GM18519 (cell line): ENCODE measurements around the gene LRSAM1.

ENCODE experiments used
- ATAC-seq: cut with Tn5 transposase; IDR thresholded peaks from one replicate; pipeline ENCODE4 v1.9.1; 2021; ENCODE audit warnings: mild to moderate bottlenecking, moderate library complexity; ENCODE audit not compliant: unreplicated experiment, low FRiP score

The LRSAM1 gene

DNA sequence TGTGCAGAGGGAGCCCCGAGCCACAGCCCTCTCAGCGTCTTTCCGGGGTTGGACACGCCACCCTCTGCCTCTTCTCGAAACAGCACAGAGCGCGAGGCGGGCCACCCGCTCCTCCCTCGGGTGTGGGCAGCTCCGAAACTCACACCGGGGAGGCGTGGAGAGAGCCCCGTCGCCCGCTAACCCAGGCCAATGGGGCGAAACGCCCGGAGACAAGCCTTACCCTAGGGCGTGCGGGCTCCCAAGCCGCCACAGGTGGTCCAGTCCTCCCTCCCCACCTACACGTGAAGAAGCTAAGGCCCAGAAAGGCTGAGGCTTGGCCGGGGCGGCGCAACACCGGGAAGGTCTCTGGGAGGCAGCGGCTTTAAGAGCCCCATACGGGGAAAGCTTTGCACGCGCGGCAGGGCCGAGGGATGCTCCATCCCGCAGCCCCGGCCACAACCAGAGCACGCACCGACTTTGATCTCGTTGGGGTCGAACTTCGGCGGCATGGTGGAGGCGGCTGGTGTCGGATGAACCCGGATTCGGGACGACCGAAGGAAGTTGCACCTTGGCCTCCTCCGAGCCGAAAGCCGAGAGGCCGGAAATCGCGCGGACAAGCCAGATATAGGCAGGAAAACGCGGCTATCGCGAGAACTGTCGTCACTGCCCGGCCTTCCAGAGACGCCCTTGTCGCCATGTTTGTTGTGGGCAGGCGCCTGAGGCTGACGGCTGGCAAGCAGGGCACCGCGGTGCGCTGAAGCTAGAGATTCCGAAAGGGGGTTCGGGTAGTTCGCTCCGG lies at the start of gene LRSAM1, which contains the start of gene RPL12:
LRSAM1 (plus strand) TSS at position 681 of the 778 bp plus-strand sequence. CDS start 3,018 bp downstream, outside the sequence.
RPL12 (minus strand) TSS at position 577 of the 778 bp plus-strand sequence; CDS start at position 488, 89 bp downstream.
- ATAC-seq = peak; percentile 69

DNA sequence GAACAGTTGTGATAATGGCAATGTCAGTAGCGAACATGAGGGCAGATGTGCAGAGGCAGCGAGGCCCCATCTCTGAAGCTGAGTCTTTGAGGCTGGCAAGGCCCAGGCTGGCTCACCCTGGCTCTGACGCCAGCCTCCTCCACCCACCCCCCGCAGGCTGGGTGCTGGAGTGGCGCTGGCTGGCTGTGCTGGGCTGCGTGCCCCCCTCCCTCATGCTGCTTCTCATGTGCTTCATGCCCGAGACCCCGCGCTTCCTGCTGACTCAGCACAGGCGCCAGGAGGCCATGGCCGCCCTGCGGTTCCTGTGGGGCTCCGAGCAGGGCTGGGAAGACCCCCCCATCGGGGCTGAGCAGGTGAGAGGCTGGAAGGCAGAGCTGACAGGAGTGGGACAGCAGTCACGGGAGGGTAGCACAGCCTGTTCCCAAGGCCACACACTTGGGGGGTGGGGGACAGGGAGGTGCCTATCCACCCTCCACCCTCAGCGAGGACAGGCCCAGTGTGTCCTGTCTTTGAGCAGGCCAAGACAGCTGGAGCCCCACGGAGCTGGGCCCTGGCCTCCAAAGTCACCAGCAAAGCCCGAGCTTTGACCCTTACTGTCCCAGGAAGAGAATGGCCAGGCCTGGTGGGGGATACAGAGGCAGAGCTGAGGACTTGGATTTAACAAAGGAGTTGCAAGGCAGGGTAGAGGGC lies 48.8 kb upstream of the LRSAM1 start:
- ATAC-seq = no peak

DNA sequence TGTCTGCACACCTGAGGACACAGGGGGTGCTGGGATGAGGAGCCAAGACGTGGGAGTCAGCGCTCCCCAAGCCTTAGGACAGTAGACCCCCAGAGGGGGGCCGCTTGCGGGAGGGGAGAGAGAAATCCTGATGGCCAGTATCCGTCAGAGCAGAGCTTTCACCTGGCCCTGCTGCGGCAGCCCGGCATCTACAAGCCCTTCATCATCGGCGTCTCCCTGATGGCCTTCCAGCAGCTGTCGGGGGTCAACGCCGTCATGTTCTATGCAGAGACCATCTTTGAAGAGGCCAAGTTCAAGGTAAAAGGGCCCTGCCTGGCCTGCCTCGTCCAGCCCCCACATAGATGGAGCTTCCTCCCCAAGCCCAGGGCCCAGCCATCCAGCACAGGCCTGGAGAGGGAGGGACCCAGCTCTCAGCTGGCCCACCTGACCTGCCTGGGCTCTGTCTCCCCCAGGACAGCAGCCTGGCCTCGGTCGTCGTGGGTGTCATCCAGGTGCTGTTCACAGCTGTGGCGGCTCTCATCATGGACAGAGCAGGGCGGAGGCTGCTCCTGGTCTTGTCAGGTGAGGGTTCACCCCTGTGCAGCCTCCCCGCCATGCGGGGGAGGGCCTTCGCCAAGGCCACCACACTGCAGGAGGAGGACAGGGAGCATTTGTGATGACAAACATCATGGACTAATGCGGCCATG lies 47.7 kb upstream of the LRSAM1 start:
- ATAC-seq = no peak

DNA sequence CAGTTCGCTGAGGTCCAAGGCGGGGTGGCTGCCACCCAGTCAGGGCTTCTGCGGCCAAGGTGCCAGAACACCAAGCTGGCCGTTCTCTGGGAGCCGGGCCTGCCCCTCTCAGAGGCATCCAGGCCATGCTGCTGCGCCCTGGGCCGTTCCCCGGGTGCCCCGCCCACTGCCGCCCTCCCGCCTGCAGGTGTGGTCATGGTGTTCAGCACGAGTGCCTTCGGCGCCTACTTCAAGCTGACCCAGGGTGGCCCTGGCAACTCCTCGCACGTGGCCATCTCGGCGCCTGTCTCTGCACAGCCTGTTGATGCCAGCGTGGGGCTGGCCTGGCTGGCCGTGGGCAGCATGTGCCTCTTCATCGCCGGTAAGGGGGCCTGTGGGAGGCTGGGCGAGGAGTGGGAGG lies 46.7 kb upstream of the LRSAM1 start:
- ATAC-seq = no peak

DNA sequence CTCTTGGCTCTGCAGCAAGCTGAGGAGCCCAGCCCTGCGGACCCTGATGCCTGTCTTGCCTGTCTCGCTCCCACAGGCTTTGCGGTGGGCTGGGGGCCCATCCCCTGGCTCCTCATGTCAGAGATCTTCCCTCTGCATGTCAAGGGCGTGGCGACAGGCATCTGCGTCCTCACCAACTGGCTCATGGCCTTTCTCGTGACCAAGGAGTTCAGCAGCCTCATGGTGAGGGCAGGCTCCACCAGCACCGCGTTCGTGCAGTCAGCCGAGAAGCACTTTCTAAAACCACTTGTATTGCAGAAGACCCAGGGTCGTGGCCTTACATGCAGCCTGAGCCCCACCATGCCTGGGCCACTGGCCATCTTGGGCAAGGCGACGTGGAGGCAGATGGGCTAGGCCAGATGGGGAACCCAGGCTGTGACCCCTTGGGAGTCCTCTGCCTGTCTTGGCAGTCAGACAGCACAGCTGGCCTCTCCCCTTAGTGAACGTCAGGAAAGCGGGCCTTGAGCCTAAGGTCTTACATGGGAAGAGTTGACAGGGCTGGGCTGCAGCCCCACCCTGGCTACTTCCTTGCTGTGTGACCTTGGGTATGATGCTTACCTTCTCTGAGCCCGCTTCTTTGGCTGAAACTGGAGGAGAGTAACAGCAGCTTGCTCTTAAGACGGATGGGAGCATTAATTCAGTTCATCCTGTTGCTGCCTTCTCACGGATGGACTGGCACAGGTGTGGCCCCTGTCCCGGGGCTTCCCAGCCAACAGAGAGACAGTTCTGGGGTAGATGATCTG lies 45.8 kb upstream of the LRSAM1 start:
- no peak for ATAC-seq

DNA sequence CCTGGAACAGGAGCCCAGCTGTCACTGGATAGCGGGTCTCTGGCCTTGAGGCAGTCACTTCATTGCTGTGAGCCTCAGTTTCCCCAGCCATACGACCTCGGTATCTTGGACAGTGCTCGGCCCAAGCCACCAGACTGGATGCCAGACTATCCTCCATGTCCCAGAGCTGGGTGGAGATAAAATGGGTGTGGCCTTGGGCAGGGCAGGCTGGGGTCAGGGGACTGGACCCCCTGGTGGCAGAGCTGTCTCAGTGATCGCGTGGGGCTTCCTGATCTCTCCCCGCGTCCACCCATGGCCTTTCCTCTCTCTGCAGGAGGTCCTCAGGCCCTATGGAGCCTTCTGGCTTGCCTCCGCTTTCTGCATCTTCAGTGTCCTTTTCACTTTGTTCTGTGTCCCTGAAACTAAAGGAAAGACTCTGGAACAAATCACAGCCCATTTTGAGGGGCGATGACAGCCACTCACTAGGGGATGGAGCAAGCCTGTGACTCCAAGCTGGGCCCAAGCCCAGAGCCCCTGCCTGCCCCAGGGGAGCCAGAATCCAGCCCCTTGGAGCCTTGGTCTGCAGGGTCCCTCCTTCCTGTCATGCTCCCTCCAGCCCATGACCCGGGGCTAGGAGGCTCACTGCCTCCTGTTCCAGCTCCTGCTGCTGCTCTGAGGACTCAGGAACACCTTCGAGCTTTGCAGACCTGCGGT lies 44.4 kb upstream of the LRSAM1 start:
- ATAC-seq = no peak

DNA sequence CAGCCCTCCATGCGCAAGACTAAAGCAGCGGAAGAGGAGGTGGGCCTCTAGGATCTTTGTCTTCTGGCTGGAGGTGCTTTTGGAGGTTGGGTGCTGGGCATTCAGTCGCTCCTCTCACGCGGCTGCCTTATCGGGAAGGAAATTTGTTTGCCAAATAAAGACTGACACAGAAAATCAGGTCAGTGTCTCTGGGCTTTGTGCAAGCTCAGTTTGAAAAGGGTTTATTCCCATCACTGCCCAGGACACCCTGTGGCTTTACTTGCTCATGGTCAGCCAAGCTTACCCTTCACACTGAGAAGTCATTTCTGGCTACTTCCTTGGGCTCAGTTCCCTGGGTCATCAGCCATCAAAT lies 43.8 kb upstream of the LRSAM1 start:
- no peak for ATAC-seq

DNA sequence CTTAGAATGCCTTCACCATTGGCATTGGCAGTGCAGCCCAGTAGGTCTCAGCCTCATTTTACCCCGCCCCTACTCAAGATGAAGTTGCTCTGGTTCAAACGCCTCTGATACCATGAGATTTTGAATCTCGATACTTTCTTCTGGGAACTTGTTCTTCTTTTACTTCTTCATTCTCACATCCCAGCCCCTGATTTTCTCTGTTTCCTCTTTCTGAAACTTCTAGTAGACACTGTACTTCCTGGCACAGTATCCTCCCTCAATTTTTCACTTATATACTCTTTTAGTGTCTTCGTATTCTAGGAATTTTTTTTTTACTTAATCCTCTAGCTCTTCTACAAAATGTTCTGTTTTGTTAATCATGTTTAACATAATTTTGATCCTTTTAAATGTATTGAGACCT lies 40.2 kb upstream of the LRSAM1 start:
- ATAC-seq = no peak

DNA sequence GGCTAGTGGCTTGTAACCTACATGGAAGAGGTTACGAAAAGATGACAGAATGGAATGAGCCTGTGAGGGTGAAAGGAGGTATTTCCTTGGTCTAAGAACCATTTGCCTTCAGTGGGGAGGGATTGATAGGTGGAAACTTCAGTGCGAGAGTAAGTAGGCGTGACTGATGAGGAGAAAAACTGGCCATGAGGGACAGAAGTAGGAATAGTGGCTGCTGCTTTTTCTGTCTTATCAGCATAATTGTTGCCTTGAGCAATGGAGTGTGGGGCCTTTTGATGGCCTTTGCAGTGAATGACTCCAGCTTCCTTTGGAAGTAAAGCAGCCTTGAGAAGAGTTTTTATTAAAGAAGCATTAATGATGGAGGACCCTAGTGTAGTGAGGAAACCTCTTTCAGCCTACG lies 36.2 kb upstream of the LRSAM1 start:
- no peak for ATAC-seq

DNA sequence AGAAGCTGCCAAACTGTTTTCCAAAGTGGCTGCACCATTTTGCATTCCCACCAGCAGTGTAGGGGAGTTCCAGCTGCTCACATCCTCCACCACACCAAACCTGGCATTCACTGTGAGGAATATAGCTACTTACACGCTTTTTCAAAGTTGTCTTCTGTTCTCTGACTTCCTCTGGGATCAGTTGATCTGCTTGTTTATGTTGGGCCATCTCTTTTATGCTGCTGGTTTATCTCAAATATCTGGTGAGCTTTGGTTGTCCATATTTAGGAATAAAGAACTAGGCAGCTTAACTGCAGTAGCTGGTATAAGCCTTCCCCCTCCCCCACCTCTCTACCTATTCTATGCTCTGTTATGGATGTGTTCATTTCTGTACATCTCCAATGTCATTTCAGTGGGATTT lies 35.7 kb upstream of the LRSAM1 start:
- no peak for ATAC-seq

DNA sequence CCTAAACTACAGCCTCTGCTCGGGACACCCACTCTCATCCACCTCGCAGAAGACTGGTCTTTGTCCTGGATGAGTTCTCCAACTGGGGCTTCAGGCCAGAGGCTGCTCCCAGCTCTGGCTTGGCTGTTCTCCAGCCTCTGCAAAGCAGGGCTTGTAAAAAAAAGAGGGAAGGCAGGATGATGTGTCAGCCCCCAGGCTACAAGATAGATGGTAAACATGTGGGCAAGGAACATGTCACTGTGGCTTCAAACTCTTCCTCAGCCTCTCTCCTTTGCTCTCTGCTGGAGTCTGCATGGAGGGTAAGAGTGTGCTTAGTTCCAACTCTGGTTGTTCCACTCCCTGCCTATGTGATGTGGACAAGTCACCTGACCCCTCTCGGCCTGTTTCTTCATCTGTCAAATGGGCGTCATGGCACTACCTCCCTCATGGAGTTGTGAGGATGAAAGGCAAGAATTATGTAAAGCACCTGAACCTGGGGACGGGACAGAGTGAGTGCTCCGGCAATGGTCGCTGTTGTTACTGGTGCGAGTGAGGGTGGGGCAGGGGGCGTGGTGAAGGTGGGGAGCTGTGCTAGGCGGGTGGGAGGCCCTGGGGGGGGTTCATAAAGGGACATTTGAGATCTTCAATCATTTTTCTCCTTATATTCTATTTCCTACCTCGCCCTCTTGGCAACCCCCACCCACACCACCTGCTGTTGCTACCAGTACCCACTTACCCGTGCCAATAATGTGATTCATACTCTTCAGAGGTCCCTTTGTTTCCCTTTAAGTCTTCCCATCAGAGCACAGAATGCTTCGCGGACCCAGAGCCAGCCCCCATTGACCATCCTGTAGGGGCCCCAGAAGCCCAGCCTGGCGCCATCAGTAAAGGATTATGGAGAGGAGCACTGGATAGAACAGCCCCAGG lies 33.9 kb upstream of the LRSAM1 start:
- no peak for ATAC-seq

DNA sequence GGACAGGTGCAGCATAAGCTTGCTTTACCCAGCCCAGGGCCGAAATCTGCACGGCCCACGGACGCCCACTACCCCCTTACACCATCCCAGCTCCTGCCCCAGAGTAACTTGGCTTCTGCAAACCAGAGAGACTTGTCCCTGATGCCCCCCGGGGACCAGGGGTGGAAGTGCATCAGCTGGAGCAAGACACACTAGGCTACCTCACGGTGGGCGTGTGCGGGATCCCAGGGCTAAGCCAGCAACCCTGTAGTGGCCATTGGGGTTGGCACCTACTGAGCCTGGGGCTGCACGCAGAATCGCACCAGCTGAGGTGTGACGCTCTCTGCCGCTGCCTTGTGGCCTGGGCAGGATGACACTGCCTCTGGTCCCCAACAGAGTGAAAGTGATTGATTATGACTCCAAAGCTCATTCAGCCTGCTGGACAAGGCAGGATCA lies 33.3 kb upstream of the LRSAM1 start:
- ATAC-seq = no peak

DNA sequence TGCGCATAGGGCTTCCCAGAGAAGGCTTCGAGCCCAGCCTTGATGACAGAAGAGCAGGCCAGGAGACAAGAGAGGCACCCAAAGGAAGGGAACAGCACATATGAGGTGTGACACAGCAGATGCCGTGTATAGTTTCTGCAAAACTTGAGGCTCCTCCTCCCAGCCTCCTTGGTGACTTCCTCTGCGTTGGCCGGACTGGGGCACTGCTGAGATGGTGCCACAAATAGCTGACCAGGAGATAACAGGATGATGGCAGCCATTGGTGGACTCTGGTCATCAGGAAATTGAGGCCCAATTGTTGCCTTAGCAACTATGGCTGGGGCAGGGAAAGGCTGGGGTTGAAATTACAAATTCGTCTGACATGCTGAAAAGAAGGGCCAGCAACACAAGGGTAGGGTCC lies 32.0 kb upstream of the LRSAM1 start:
- no peak for ATAC-seq

DNA sequence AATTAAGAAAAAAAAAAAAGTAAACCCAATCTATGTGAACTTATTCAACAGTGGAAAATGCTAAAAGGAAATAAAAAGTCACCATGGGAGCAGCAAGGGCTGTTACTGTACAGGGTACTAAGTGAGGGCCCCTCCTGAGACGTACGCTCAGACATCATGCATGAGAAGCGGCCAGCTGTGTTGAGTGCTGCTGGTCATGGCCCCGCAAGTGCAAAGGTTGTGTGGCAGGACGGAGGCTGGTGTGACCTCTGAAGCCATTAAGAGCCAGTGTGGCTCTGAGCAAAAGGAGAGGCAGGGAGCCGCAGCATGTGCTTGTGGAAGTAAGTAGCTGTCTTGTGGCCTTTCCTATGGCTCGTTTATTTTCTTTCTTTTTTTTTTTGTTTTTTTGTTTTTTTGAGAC lies 30.3 kb upstream of the LRSAM1 start:
- no peak for ATAC-seq

DNA sequence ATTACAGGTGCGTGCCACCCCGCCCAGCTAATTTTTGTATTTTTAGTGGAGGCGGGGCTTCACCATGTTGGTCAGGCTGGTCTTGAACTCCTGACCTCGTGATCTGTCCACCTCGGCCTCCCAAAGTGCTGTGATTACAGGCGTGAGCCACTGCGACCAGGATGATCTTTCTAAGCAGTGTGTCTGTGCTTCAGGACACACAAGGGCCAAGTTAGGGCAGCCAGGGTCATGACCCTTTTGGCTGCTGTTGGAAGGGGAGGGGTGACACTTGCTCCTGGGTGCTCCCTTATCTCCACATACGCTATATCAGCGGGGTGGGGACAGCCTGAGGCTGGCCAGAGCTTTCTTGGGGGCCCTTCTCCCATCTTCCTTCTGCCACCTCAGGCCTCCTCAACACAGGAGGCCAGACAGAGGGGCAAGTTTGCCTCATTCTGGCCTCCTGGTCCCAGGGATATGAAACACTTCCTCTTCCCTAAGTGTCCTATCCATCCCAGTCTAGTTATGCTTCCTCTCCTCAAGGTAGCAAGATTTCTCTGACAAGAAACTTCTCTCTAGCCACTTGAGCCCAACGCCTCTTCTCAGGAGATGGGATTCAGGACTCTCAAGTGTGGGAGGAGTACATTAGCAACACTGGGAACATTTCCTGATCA lies 29.1 kb upstream of the LRSAM1 start:
- ATAC-seq = no peak

DNA sequence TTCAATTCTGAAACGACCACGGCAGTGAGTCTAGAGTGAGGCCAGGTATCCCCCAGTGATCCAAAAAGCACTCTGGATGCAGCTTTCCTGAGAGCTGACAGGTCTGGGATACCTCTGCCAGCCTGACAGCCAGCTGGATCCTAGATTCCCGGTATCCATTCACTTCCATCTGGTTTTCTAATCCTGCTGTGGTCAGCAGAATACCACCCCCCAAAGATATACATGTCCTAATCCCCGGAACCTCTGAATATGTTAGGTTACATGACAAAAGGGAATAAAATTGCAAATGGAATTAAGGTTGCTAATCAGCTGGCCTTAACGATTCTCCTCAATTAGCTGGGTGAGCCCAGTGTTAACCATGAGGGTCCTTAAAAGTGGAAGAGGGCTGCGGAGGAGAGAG lies 28.5 kb upstream of the LRSAM1 start:
- no peak for ATAC-seq

DNA sequence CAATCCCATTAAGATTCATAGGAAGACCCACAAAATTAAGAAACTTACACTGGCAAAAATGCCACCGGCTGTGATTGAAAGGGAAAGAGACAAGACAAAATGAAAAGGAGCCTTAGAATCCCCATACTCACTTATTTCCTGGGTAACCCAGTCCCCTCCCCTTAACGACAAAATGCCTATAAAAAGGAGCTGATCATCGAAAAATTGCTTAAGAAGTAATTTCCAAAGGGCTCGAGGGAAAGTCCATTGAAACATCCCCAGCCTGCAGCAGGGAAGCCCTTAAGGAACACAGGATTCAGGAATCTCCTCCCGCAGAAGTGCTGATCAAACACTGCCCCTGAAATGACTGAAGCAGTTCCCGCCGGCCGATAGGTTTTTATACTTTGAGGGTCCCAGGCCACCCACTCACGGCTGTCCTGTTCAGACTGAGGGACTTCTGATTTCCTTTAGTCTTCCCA lies 27.8 kb upstream of the LRSAM1 start:
- ATAC-seq = no peak

DNA sequence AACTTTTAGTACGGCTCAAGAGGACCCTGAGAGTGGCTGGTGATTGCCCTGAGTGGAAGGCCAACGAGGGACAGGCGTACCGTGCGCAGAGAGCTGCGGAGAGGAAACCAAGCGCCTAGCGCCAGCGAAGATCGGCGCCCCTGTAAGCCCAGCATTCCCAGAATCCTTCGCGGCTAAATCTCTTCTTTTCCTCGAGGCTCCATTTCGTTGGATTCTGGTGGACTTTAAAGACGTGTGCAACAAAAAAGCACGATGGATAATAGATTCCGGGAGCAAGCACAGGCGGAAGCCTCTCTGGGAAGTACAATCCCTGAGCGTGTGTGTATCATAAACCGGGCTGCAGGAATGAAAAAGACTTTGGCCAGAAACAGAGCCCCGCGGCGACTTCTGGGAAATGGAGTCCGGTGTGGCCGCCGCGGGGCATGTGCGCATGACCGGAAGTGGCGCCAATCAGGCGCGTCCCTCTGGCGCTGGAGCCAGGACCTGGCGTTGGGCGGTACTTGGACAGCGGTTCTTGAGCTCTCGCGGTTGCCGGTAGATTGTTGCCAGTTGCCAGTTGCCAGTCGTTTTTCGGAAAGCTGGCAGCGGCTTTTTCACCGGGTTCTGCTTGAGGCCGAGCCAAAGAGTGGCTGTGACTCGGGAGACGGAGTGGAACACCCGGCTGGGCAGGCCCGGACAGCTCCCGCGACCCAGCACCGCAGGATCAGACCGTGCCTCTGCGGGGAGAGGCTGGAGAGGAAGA lies 27.2 kb upstream of the LRSAM1 start, which contains the start of gene ZNF79:
ZNF79 (plus strand) TSS at position 449 of the 742 bp plus-strand sequence. CDS start 406 bp downstream, outside the sequence.
- peak; percentile 60 for ATAC-seq
